Breast epithelium (tissue), 3 donors: Measurements from ENCODE around the gene CHST8.

Experiments used
- POLR2A ChIP-seq: fragments of 450-650 bp; IDR thresholded peaks from one replicate; pipeline ENCODE4 v1.6.1; 2016; ENCODE audit warnings: antibody characterized with exemption, mild to moderate bottlenecking, moderate library complexity
- POLR2AphosphoS5 ChIP-seq, 3 donors: sonication (generic); formaldehyde crosslinking; IDR thresholded peaks; one replicate each; pipeline ENCODE4 v1.6.1; 2017; ENCODE audit warnings: antibody characterized with exemption in 3 of 3
- TF ChIP-seq, protein P1 (sequence below), 3 donors: fragments of 450-650 bp; IDR thresholded peaks; one replicate each; pipeline ENCODE4 v1.5.1; 2016 to 2017; ENCODE audit warnings: antibody characterized with exemption in 3 of 3, mild to moderate bottlenecking in 3 of 3, moderate library complexity in 3 of 3

DNA sequence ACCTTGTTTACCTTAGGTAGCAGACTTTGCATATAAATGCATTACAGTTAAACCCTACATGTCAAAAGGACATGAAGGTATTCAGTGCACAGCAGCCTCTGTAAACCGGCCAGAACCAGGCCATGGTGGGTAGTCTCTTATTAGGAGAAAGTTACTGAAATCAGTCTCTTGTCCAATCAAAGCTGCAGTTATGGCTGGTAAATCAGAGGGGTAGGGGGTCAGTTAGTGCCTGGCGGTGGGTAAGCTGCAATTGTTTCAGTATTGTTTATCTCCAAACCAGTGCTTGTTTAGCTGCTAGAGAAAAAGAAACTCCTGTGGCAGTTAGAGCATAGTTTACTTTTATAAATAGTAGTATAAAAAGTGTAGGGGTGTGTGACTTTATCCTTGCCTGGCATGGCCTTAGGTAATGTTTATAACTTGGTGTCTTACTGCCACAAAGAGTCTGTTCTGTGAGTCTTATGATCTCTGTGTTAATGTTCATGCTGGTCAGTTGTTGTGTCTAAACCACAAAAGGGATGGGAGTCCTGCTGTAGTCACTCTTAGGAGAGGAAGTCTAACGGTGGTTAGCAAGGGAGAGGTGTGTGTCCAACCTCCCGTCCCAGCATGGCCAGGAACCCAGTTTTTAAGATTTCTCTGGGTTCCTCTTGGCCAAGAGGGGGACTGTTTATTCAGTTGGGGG, 28.0 kb downstream of the CHST8 start:
- TF ChIP-seq, protein P1, sequence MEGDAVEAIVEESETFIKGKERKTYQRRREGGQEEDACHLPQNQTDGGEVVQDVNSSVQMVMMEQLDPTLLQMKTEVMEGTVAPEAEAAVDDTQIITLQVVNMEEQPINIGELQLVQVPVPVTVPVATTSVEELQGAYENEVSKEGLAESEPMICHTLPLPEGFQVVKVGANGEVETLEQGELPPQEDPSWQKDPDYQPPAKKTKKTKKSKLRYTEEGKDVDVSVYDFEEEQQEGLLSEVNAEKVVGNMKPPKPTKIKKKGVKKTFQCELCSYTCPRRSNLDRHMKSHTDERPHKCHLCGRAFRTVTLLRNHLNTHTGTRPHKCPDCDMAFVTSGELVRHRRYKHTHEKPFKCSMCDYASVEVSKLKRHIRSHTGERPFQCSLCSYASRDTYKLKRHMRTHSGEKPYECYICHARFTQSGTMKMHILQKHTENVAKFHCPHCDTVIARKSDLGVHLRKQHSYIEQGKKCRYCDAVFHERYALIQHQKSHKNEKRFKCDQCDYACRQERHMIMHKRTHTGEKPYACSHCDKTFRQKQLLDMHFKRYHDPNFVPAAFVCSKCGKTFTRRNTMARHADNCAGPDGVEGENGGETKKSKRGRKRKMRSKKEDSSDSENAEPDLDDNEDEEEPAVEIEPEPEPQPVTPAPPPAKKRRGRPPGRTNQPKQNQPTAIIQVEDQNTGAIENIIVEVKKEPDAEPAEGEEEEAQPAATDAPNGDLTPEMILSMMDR (IDR thresholded peaks at IDR 0.05), result no peak
- TF ChIP-seq POLR2AphosphoS5 (IDR thresholded peaks at IDR 0.05), result no peak
- no peak for TF ChIP-seq POLR2A
